Endothelial cell of umbilical vein (primary cell): Measurements from ENCODE around the gene XPO5. TPM values are rescaled to one million over a fixed set of nuclear protein-coding genes. Genes with fewer than 3 reads are reported as not detected.

Experiments used
- BruUV-seq: library from RNA; stranded (reverse); fragments of 400-500 nt; replicated peaks from 2 replicates; lab custom pipeline; 2021; lab: Mats Ljungman, UMichigan
- CTCF ChIA-PET: fragments of 300-600, 350-600 bp; sonication (Branson Sonifier 250); formaldehyde crosslinking; loops from one replicate; lab custom pipeline; 2021; ENCODE audit warnings: antibody characterized with exemption, inconsistent platforms; lab: Charles Lee
- POLR2A ChIA-PET: fragments of 300-600, 350-600 bp; sonication (Branson Sonifier 250); formaldehyde crosslinking; loops from one replicate; lab custom pipeline; 2021; ENCODE audit warnings: antibody characterized with exemption, inconsistent platforms; lab: Charles Lee
- DNase-seq: peaks from one replicate; pipeline ENCODE4 v3.0.0-alpha.2; 2011; ENCODE audit warnings: low read depth, low spot score
- FAIRE-seq: peaks from 2 replicates; lab custom pipeline; 2011; peaks lifted over from hg19 to GRCh38; lab: Jason Lieb, UNC
- H2AFZ ChIP-seq: 2 replicates; pipeline ENCODE4 v1.6.0; 2012; ENCODE audit warnings: low read depth, low read length, control low read depth, inconsistent platforms
- H3K27ac ChIP-seq: 2 replicates; pipeline ENCODE4 v1.5.1; 2011; ENCODE audit warnings: low read depth, mild to moderate bottlenecking, control low read depth, low read length, moderate library complexity; ENCODE audit not compliant: insufficient read depth
- H3K27me3 ChIP-seq, 2 experiments: 2 replicates each; pipeline versions ENCODE4 v1.6.0 to v1.6.1; 2011; ENCODE audit warnings: low read length in 2 of 2, mixed read lengths in 1 of 2; ENCODE audit not compliant: control insufficient read depth in 2 of 2, insufficient read depth in 2 of 2
- H3K36me3 ChIP-seq, 2 experiments: 2 replicates in 1 of 2; 3 replicates in 1 of 2; pipeline ENCODE4 v1.5.1; 2011; ENCODE audit warnings: low read length in 2 of 2, mild to moderate bottlenecking in 1 of 2, moderate library complexity in 1 of 2; ENCODE audit not compliant: control insufficient read depth in 2 of 2, insufficient read depth in 2 of 2; ENCODE audit errors: extremely low read depth in 1 of 2
- H3K4me1 ChIP-seq: 3 replicates; pipeline ENCODE4 v1.5.1; 2011; ENCODE audit warnings: mild to moderate bottlenecking, low read length; ENCODE audit not compliant: control insufficient read depth, insufficient read depth; ENCODE audit errors: extremely low read depth
- H3K4me2 ChIP-seq: 2 replicates; pipeline ENCODE4 v1.6.1; 2011; ENCODE audit warnings: low read length, control low read depth, mixed read lengths; ENCODE audit not compliant: insufficient read depth
- H3K4me3 ChIP-seq, 3 experiments: fragments of 200-600 bp in 1 of 3; sonication (generic), shearing (Covaris generic) in 1 of 3; replicated peaks in 1 of 3; 2 replicates each; pipeline ENCODE4 v1.5.1; 2011 to 2016; ENCODE audit warnings: control low read depth in 3 of 3, low read length in 3 of 3, mild to moderate bottlenecking in 2 of 3, inconsistent platforms in 1 of 3, low read depth in 1 of 3, moderate library complexity in 1 of 3; ENCODE audit not compliant: insufficient read depth in 1 of 3
- H3K79me2 ChIP-seq: 2 replicates; pipeline ENCODE4 v1.6.0; 2012; ENCODE audit warnings: low read length, inconsistent platforms; ENCODE audit not compliant: control insufficient read depth, insufficient read depth
- H3K9ac ChIP-seq: replicated peaks from 2 replicates; pipeline ENCODE3; 2011; ENCODE audit warnings: low read length, control low read depth; ENCODE audit not compliant: insufficient read depth; ENCODE audit errors: extremely low read depth
- H3K9me1 ChIP-seq: replicated peaks from 3 replicates; pipeline ENCODE4 v1.6.0; 2011; ENCODE audit warnings: mild to moderate bottlenecking, low read length; ENCODE audit not compliant: control insufficient read depth, insufficient read depth; ENCODE audit errors: extremely low read depth
- H3K9me3 ChIP-seq: replicated peaks from 2 replicates; pipeline ENCODE4 v1.5.1; 2012; ENCODE audit warnings: low read length, inconsistent platforms; ENCODE audit not compliant: control insufficient read depth, insufficient read depth
- H4K20me1 ChIP-seq: replicated peaks from 2 replicates; pipeline ENCODE3; 2011; ENCODE audit warnings: mild to moderate bottlenecking, low read length; ENCODE audit not compliant: control insufficient read depth, insufficient read depth; ENCODE audit errors: extremely low read depth
- EZH2 ChIP-seq: IDR thresholded peaks from 2 replicates; pipeline ENCODE4 v1.6.1; 2012; ENCODE audit warnings: borderline replicate concordance, low read depth, mild to moderate bottlenecking, moderate library complexity, low read length, inconsistent platforms; ENCODE audit not compliant: severe bottlenecking
- FOS ChIP-seq: IDR thresholded peaks from 2 replicates; pipeline ENCODE4 v1.6.1; 2011; ENCODE audit warnings: mild to moderate bottlenecking, low read length, moderate library complexity, borderline replicate concordance; ENCODE audit not compliant: insufficient read depth
- GATA2 ChIP-seq: IDR thresholded peaks from 2 replicates; pipeline ENCODE4 v1.7.0; 2011; ENCODE audit warnings: low read depth, mild to moderate bottlenecking, moderate library complexity, mixed read lengths, low read length; ENCODE audit not compliant: insufficient read length, insufficient read depth
- JUN ChIP-seq: IDR thresholded peaks from 2 replicates; pipeline ENCODE4 v1.6.1; 2011; ENCODE audit warnings: borderline replicate concordance, low read depth; ENCODE audit not compliant: insufficient read length, insufficient read depth
- MYC ChIP-seq: IDR thresholded peaks from one replicate; pipeline ENCODE4 v1.6.1; 2011; ENCODE audit warnings: mild to moderate bottlenecking, low read depth, low read length
- POLR2A ChIP-seq: IDR thresholded peaks from 2 replicates; pipeline ENCODE4 v1.6.1; 2012; ENCODE audit warnings: low read depth, mild to moderate bottlenecking, control low read depth, low read length
- POLR2AphosphoS5 ChIP-seq: IDR thresholded peaks from 2 replicates; pipeline ENCODE4 v1.6.1; 2012; ENCODE audit warnings: low read depth, mild to moderate bottlenecking, control low read depth, low read length, moderate library complexity; ENCODE audit not compliant: insufficient read depth
- dilution Hi-C: fragments of 300-500 bp; cut with MboI; formaldehyde crosslinking; loops from one replicate; pipeline ENCODE4 v1.15.0; 2019; ENCODE audit warnings: low sequenced_read_pairs; ENCODE audit not compliant: extremely low pct_ligation_motif_present
- intact Hi-C: fragments of 100-400 bp; cut with micrococcal nuclease; formaldehyde crosslinking; loops from one replicate; pipeline ENCODE4 v1.10.0; 2022
- polyA plus RNA-seq, 4 experiments: library from polyadenylated mRNA; depleted of rRNA in 3 of 4; stranded (reverse) in 3 of 4; unstranded in 1 of 4; fragments of >200 nt; gene quantifications; 2 replicates each; pipeline versions ENCODE4 v1.2.1 to v1.2.3, GENCODE V29; 2011 to 2012; ENCODE audit warnings: missing spikeins in 1 of 4
- total RNA-seq: library from RNA; stranded (reverse); gene quantifications from 2 replicates; pipeline ENCODE4 v1.2.3, GENCODE V29; 2021
- TF ChIP-seq, protein P1 (sequence below): IDR thresholded peaks from 2 replicates; pipeline ENCODE4 v1.6.1; 2011; ENCODE audit not compliant: insufficient read depth, insufficient read length
- TF ChIP-seq, protein P2 (sequence below), 2 donors: IDR thresholded peaks; 1 replicate in 1 of 2; 2 replicates in 1 of 2; pipeline ENCODE4 v1.5.1; 2011; ENCODE audit warnings: low read length in 2 of 2, mild to moderate bottlenecking in 2 of 2, moderate library complexity in 2 of 2, control low read depth in 1 of 2, inconsistent platforms in 1 of 2, low read depth in 1 of 2; ENCODE audit not compliant: insufficient read depth in 1 of 2; ENCODE audit errors: extremely low read depth in 1 of 2

XPO5 gene
- total and polyA plus RNA-seq, 2 donors (not counting 3 experiments of a cell fraction or from before 2014, with no cell fraction given) = 28.4 to 50.0 TPM

DNA sequence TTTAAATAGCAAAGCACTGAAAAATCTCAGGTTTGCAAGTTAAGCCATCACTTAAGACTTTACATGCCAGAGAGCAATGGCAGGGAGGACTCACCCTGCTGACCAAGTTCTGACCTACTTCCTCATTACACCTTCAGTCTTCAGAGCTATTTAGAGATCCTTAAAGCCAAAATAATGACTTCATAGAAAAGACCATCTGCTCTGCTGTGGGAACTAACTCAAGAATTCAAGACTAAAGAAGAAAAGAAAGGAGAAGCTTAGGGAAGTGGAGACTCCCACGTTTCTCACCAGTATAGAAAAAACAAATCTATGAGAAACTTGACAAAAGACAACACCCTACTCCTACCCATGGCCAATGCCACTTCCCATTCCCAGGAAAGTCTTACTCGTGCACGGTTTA, 28.6 kb downstream of the XPO5 start:
- dilution Hi-C loops = no loop called here
- Histone ChIP-seq H3K4me3 (no peak overlapping the region), H3K4me1 (no peaks in the 10 kb centered on the region), H3K9me1 (no peaks in the 10 kb centered on the region), H3K27ac (no peak overlapping the region), H3K9ac (no peak overlapping the region), H2AFZ (no peak overlapping the region), H3K9me3 (no peaks in the 10 kb centered on the region), H3K4me2 (no peak overlapping the region), H3K36me3 (peaks cover 16 to 24% of the 10 kb centered on the region in 2 experiments), H4K20me1 (no peaks in the 10 kb centered on the region), H3K27me3 (no peaks in the 10 kb centered on the region), H3K79me2 (no peaks in the 10 kb centered on the region)
- ChIA-PET POLR2A (no interaction called here), CTCF (no interaction called here)
- FAIRE-seq = no peak
- intact Hi-C loops = no loop called here
- no peak for DNase-seq
- no TSS peak for BruUV-seq
- TF ChIP-seq MYC = no peak
- TF ChIP-seq, protein P1, sequence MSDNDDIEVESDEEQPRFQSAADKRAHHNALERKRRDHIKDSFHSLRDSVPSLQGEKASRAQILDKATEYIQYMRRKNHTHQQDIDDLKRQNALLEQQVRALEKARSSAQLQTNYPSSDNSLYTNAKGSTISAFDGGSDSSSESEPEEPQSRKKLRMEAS = no peak
- no peak for TF ChIP-seq GATA2
- no peak for TF ChIP-seq EZH2
- no peak for TF ChIP-seq POLR2A
- no peak for TF ChIP-seq FOS

DNA sequence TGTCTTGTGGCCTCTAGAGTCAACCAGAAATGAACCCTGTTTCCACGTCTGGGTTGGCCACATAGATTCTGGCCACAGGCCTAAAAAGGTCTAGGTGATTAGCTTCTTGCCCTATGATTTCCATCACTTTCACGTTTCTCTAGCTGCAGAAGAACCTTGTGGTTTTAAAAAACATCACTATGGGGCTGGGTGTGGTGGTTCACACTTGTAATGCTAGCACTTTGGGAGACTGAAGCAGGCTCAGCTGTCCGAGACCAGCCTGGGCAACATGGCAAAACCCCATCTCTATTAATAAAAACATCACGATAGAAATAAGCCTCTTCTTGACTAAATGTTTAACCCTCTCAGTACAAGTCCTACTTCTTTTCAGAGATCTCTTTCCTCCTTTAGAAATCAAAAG, 31.4 kb downstream of the XPO5 start:
- no peaks in the 10 kb centered on the region for H4K20me1 ChIP-seq
- no peak overlapping the region for H3K4me3 ChIP-seq
- TF ChIP-seq GATA2 (no peak), JUN (no peak), POLR2A (no peak), EZH2 (no peak), POLR2AphosphoS5 (no peak), FOS (no peak), MYC (no peak)
- TF ChIP-seq, protein P2, sequence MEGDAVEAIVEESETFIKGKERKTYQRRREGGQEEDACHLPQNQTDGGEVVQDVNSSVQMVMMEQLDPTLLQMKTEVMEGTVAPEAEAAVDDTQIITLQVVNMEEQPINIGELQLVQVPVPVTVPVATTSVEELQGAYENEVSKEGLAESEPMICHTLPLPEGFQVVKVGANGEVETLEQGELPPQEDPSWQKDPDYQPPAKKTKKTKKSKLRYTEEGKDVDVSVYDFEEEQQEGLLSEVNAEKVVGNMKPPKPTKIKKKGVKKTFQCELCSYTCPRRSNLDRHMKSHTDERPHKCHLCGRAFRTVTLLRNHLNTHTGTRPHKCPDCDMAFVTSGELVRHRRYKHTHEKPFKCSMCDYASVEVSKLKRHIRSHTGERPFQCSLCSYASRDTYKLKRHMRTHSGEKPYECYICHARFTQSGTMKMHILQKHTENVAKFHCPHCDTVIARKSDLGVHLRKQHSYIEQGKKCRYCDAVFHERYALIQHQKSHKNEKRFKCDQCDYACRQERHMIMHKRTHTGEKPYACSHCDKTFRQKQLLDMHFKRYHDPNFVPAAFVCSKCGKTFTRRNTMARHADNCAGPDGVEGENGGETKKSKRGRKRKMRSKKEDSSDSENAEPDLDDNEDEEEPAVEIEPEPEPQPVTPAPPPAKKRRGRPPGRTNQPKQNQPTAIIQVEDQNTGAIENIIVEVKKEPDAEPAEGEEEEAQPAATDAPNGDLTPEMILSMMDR (IDR thresholded peaks at IDR 0.05; ENCODE audit: extremely low read depth in 1 of 2, insufficient read depth in 1 of 2, low read depth in 1 of 2, low read length in 2 of 2) = no peak
- TF ChIP-seq, protein P1 = no peak
- intact Hi-C loops = no loop called here
- ChIA-PET POLR2A (no interaction called here), CTCF (no interaction called here)
- no peaks in the 10 kb centered on the region for H3K9me1 ChIP-seq
- no peak overlapping the region for H3K4me2 ChIP-seq
- H3K36me3 ChIP-seq = peaks cover 9 to 18% of the 10 kb centered on the region in 2 experiments
- dilution Hi-C loops = no loop called here
- H3K4me1 ChIP-seq = no peaks in the 10 kb centered on the region
- FAIRE-seq (no peak), DNase-seq (no peak)
- H2AFZ ChIP-seq = no peak overlapping the region
- H3K27me3 ChIP-seq = no peaks in the 10 kb centered on the region
- no TSS peak for BruUV-seq
- no peaks in the 10 kb centered on the region for H3K79me2 ChIP-seq
- H3K9ac ChIP-seq = no peak overlapping the region
- H3K9me3 ChIP-seq = no peaks in the 10 kb centered on the region
- no peak overlapping the region for H3K27ac ChIP-seq
